IMR-90 (cell line): ENCODE data around the gene WHRN.

Experiments used
- BHLHE40 ChIP-seq: fragments of 150-350 bp; IDR thresholded peaks from 2 replicates; pipeline ENCODE4 v1.6.1; 2016; ENCODE audit warnings: mild to moderate bottlenecking, low read depth, low read length
- CHD1 ChIP-seq: IDR thresholded peaks from 2 replicates; pipeline ENCODE4 v1.6.1; 2012; ENCODE audit warnings: low read depth, low read length, improper control_type of control experiment
- CTCF ChIP-seq: conservative IDR thresholded peaks from 2 replicates; pipeline ENCODE4 v1.5.1; 2012; ENCODE audit warnings: mild to moderate bottlenecking, low read depth, low read length, improper control_type of control experiment
- ELK1 ChIP-seq: fragments of 150-350 bp; IDR thresholded peaks from 2 replicates; pipeline ENCODE4 v1.6.1; 2016; ENCODE audit warnings: low read depth, mild to moderate bottlenecking, low read length, moderate library complexity, borderline replicate concordance
- FOS ChIP-seq: fragments of 150-350 bp; IDR thresholded peaks from 2 replicates; pipeline ENCODE4 v1.6.1; 2016; ENCODE audit warnings: low read depth, low read length
- MAFK ChIP-seq: IDR thresholded peaks from 2 replicates; pipeline ENCODE4 v1.6.1; 2012; ENCODE audit warnings: low read depth, low read length, improper control_type of control experiment
- MAZ ChIP-seq: IDR thresholded peaks from 2 replicates; pipeline ENCODE4 v1.6.1; 2012; ENCODE audit warnings: low read depth, mild to moderate bottlenecking, low read length, improper control_type of control experiment, moderate library complexity, borderline replicate concordance
- POLR2A ChIP-seq: IDR thresholded peaks from 2 replicates; pipeline ENCODE4 v1.6.1; 2012; ENCODE audit warnings: mild to moderate bottlenecking, low read depth, low read length
- RCOR1 ChIP-seq: IDR thresholded peaks from 2 replicates; pipeline ENCODE4 v1.6.1; 2012; ENCODE audit warnings: mild to moderate bottlenecking, low read length, improper control_type of control experiment; ENCODE audit not compliant: insufficient replicate concordance
- USF2 ChIP-seq: fragments of 150-350 bp; IDR thresholded peaks from 2 replicates; pipeline ENCODE4 v1.6.1; 2017; ENCODE audit warnings: mild to moderate bottlenecking, antibody characterized with exemption, low read length, low read depth

DNA sequence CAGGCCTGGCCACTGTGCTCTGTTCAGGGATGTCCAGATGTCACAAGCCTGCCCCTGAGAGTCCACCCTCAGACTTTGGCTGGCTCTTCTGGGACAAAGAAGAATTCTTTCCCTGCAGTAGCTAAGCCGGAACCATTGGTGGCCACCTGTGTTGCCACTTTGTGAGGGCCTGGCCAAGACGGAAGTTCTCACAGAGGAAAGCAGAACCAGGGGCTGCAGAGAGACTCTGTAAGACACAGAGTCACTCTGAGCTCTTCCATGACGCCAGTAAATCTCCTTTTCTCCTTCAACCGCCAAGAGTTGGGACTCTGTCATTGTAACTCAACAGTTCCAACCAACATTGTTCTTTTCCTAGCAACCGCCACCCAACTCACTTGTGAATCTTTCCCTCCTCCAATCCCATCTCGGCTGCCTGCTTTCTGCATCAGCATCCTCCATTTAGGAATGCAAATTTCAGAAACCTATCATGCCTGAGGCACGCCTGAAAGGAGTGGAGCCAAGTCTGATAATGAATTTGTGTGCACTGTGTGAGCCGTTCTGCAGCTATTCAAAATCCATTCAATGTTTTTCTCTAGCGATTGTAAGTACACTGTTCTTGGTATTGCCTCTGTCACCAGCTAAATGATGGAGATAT lies 44.5 kb upstream of the WHRN start:
- TF ChIP-seq CTCF, result no peak
- TF ChIP-seq POLR2A, result no peak
- no peak for TF ChIP-seq CHD1
- TF ChIP-seq RCOR1, result no peak
- no peak for TF ChIP-seq BHLHE40
- no peak for TF ChIP-seq MAZ
- TF ChIP-seq FOS, result no peak
- no peak for TF ChIP-seq USF2
- no peak for TF ChIP-seq MAFK
- no peak for TF ChIP-seq ELK1
